K562 (cell line): ENCODE results near the gene HMGN1. TPM values are rescaled to one million over a fixed set of nuclear protein-coding genes. Genes with fewer than 3 reads are reported as not detected.

Experiments
- ARNT ChIP-seq, 2 experiments: fragments of 450-650 bp; IDR thresholded peaks; 2 replicates each; pipeline ENCODE4 v1.6.1; 2016; ENCODE audit warnings: mild to moderate bottlenecking in 1 of 2
- CBX8 ChIP-seq: fragments of 200-600 bp; sonication (generic); IDR thresholded peaks from 2 replicates; pipeline ENCODE4 v1.6.1; 2012; ENCODE audit warnings: borderline replicate concordance, mixed run types, low read depth, mild to moderate bottlenecking, moderate library complexity, mixed read lengths, low read length, control low read depth, inconsistent platforms; ENCODE audit not compliant: poor library complexity, severe bottlenecking; ENCODE audit errors: extremely low read depth
- CCNT2 ChIP-seq: IDR thresholded peaks from 2 replicates; pipeline ENCODE4 v1.6.1; 2011; ENCODE audit warnings: borderline replicate concordance, low read depth, mild to moderate bottlenecking, moderate library complexity, mixed read lengths, low read length; ENCODE audit not compliant: insufficient read length; ENCODE audit errors: extremely low read depth
- ELF1 ChIP-seq: fragments of 200-800 bp; sonication (Bioruptor generic); IDR thresholded peaks from 2 replicates; pipeline ENCODE4 v1.6.1; 2016; ENCODE audit warnings: missing genetic modification characterization, missing compliant biosample characterization
- ELF4 ChIP-seq: fragments of 450-650 bp; formaldehyde crosslinking; IDR thresholded peaks from 2 replicates; pipeline ENCODE4 v1.4.0; 2022; ENCODE audit warnings: missing genetic modification characterization
- ESRRA ChIP-seq: fragments of 450-650 bp; IDR thresholded peaks from 2 replicates; pipeline ENCODE4 v1.6.1; 2014; ENCODE audit warnings: low read depth, mild to moderate bottlenecking, moderate library complexity, borderline replicate concordance
- GTF2F1 ChIP-seq: IDR thresholded peaks from 2 replicates; pipeline ENCODE4 v1.6.1; 2011; ENCODE audit warnings: low read depth, low read length, improper control_type of control experiment
- LEF1 ChIP-seq: fragments of 450-650 bp; IDR thresholded peaks from 2 replicates; pipeline ENCODE4 v1.6.1; 2016; ENCODE audit warnings: mild to moderate bottlenecking
- MEF2D ChIP-seq: conservative IDR thresholded peaks from 2 replicates; pipeline ENCODE4 v1.6.1; 2016; ENCODE audit warnings: low read depth, missing genetic modification characterization, missing compliant biosample characterization
- NELFE ChIP-seq: IDR thresholded peaks from 2 replicates; pipeline ENCODE4 v1.6.1; 2011; ENCODE audit warnings: mild to moderate bottlenecking; ENCODE audit not compliant: insufficient read depth, insufficient read length
- POLR2B ChIP-seq: fragments of 450-650 bp; IDR thresholded peaks from 2 replicates; pipeline ENCODE4 v1.6.1; 2018; ENCODE audit warnings: low read depth; ENCODE audit not compliant: partially characterized antibody
- POLR2H ChIP-seq: IDR thresholded peaks from 2 replicates; pipeline ENCODE4 v1.6.1; 2016; ENCODE audit warnings: missing genetic modification characterization, low read depth, mild to moderate bottlenecking, control low read depth, missing compliant biosample characterization, moderate library complexity
- RB1 ChIP-seq: fragments of 450-650 bp; IDR thresholded peaks from 2 replicates; pipeline ENCODE4 v1.6.1; 2017; ENCODE audit warnings: low read depth, mild to moderate bottlenecking
- TEAD1 ChIP-seq, 2 experiments: fragments of 450-650 bp in 1 of 2; sonication (generic) in 1 of 2; formaldehyde crosslinking; IDR thresholded peaks; 2 replicates each; pipeline versions ENCODE4 v1.4.0 to v1.8.0; 2020 to 2022; ENCODE audit warnings: mild to moderate bottlenecking in 2 of 2, missing genetic modification reagents in 1 of 2
- YY1 ChIP-seq, 3 experiments: IDR thresholded peaks; 2 replicates each; pipeline ENCODE4 v1.6.1; 2011; ENCODE audit warnings: low read length in 2 of 3, mild to moderate bottlenecking in 2 of 3, moderate library complexity in 2 of 3, borderline replicate concordance in 1 of 3, control low read depth in 1 of 3, low read depth in 1 of 3; ENCODE audit not compliant: insufficient read depth in 3 of 3, insufficient replicate concordance in 2 of 3, control insufficient read depth in 1 of 3, insufficient read length in 1 of 3; ENCODE audit errors: extremely low read depth in 1 of 3
- ZBED1 ChIP-seq: IDR thresholded peaks from 2 replicates; pipeline ENCODE4 v1.6.1; 2014
- ZMIZ1 ChIP-seq, 2 experiments: fragments of 150-350 bp in 1 of 2; IDR thresholded peaks; 2 replicates each; pipeline ENCODE4 v1.6.1; 2012 to 2016; ENCODE audit warnings: low read depth in 2 of 2, low read length in 2 of 2, mild to moderate bottlenecking in 1 of 2, moderate library complexity in 1 of 2
- ZNF12 ChIP-seq: sonication (generic); formaldehyde crosslinking; IDR thresholded peaks from 2 replicates; pipeline ENCODE4 v1.4.0; 2020; ENCODE audit warnings: mild to moderate bottlenecking, missing genetic modification reagents
- polyA plus RNA-seq, 8 experiments: library from polyadenylated mRNA; depleted of rRNA in 4 of 8; stranded (reverse) in 5 of 8; unstranded in 3 of 8; fragments of >200 nt; fragmentation: Nextera tagmentation in 2 of 8; fragmentation: Illumina TruSeq in 1 of 8; extraction: Ambion mirVana in 2 of 8; extraction: Trizol in 1 of 8; gene quantifications; 2 replicates each; pipeline versions ENCODE4 v1.2.1 to v1.2.3, GENCODE V29; 2011 to 2014; ENCODE audit warnings: inconsistent platforms in 1 of 8, missing spikeins in 1 of 8
- total RNA-seq, 7 experiments: library from RNA; depleted of rRNA in 6 of 7; stranded (reverse); fragments of >200 nt in 6 of 7; fragmentation: Illumina TruSeq in 2 of 7; extraction: Trizol in 2 of 7; gene quantifications; 2 replicates each; pipeline versions ENCODE4 v1.2.1 to v1.2.3, GENCODE V29; 2011 to 2021; ENCODE audit warnings: low replicate concordance in 1 of 7
- TF ChIP-seq, protein P1 (sequence below): fragments of 250-450 bp; sonication (Bioruptor Pico); IDR thresholded peaks from 2 replicates; pipeline ENCODE4 v1.4.0; 2020

Gene HMGN1
- total and polyA plus RNA-seq, 9 of the 15 experiments (the other 6 are each of a cell fraction or from before 2014, with no cell fraction given): 124 to 626 (median 498) TPM

GRCh38 chr21:39349211-39350093 lies 564 bp upstream of the HMGN1 start (continued):
- peak; percentile 14 to 50; a peak in 1 of 4 replicates for TF ChIP-seq TEAD1 (CRISPR knock-in tag; IDR thresholded peaks at IDR 0.05)
- peak; percentile 98 for TF ChIP-seq POLR2B
- TF ChIP-seq ZMIZ1 (IDR thresholded peaks at IDR 0.05; ENCODE audit: low read depth in 2 of 2, low read length in 2 of 2): 0 out of 4 replicates have a peak, but pooled peaks of 1 of the 2 experiments have one; percentile 6
- TF ChIP-seq, protein P1, sequence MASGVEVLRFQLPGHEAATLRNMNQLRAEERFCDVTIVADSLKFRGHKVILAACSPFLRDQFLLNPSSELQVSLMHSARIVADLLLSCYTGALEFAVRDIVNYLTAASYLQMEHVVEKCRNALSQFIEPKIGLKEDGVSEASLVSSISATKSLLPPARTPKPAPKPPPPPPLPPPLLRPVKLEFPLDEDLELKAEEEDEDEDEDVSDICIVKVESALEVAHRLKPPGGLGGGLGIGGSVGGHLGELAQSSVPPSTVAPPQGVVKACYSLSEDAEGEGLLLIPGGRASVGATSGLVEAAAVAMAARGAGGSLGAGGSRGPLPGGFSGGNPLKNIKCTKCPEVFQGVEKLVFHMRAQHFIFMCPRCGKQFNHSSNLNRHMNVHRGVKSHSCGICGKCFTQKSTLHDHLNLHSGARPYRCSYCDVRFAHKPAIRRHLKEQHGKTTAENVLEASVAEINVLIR (CRISPR knock-in tag): peak; percentile 49; the same call in 1 of the 2 replicates
- TF ChIP-seq ELF1 (tag): peak; percentile 81
- TF ChIP-seq ESRRA: peak; percentile 59; the same call in 1 of the 2 replicates
- peak; percentile 5; the same call in 1 of the 2 replicates for TF ChIP-seq ELF4 (CRISPR knock-in tag)
- no peak for TF ChIP-seq NELFE
- peak; percentile 81; the same call in 1 of the 2 replicates for TF ChIP-seq ZBED1
- TF ChIP-seq MEF2D (tag): 0 out of 2 replicates have a peak, but pooled peaks have one; percentile 44
- TF ChIP-seq ARNT (IDR thresholded peaks at IDR 0.05): 0 out of 4 replicates have a peak, but pooled peaks of 1 of the 2 experiments have one; percentile 56
- peak in 1 of 3 experiments; percentile 68 for TF ChIP-seq YY1 (IDR thresholded peaks at IDR 0.05; ENCODE audit: borderline replicate concordance in 1 of 3, control insufficient read depth in 1 of 3, extremely low read depth in 1 of 3, insufficient read depth in 3 of 3, insufficient read length in 1 of 3, insufficient replicate concordance in 2 of 3, low read depth in 1 of 3, low read length in 2 of 3)
- TF ChIP-seq RB1: peak; percentile 11; the same call in 1 of the 2 replicates
- TF ChIP-seq ZNF12 (CRISPR knock-in tag): 0 out of 2 replicates have a peak, but pooled peaks have one; percentile 3
- TF ChIP-seq GTF2F1: 0 out of 2 replicates have a peak, but pooled peaks have one; percentile 37
- TF ChIP-seq CBX8: no peak
- TF ChIP-seq CCNT2: peak; percentile 58
- TF ChIP-seq LEF1: 0 out of 2 replicates have a peak, but pooled peaks have one; percentile 28
- TF ChIP-seq POLR2H: peak; percentile 87
